GM10266 (cell line): ENCODE measurements around the gene ZSWIM4.

ENCODE experiments used
- DNase-seq: peaks from one replicate; pipeline ENCODE4 v3.0.0; 2012; ENCODE audit errors: extremely low spot score
- TF ChIP-seq, protein P1 (sequence below): IDR thresholded peaks from 2 replicates; pipeline ENCODE4 v1.5.1; 2012; ENCODE audit warnings: mild to moderate bottlenecking, low read depth; ENCODE audit not compliant: control insufficient read depth, insufficient read depth; ENCODE audit errors: missing control alignments

Gene ZSWIM4

DNA sequence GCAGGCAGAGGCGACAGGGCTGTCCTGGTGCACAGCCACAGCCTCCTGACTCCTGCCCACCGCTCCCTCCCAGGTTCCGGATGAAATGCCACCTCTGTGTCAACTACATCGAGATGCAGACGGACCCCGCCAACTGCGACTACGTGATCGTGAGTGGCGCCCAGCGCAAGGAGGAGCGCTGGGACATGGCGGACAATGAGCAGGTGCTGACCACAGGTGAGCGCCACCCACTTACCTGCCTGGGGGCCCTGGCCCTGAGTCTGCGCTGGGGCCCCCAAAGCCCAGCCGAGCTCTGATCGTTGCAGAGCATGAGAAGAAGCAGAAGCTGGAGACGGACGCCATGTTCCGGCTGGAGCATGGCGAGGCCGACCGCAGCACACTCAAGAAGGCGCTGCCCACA is 36.4 kb upstream of the ZSWIM4 start:
- TF ChIP-seq, protein P1, sequence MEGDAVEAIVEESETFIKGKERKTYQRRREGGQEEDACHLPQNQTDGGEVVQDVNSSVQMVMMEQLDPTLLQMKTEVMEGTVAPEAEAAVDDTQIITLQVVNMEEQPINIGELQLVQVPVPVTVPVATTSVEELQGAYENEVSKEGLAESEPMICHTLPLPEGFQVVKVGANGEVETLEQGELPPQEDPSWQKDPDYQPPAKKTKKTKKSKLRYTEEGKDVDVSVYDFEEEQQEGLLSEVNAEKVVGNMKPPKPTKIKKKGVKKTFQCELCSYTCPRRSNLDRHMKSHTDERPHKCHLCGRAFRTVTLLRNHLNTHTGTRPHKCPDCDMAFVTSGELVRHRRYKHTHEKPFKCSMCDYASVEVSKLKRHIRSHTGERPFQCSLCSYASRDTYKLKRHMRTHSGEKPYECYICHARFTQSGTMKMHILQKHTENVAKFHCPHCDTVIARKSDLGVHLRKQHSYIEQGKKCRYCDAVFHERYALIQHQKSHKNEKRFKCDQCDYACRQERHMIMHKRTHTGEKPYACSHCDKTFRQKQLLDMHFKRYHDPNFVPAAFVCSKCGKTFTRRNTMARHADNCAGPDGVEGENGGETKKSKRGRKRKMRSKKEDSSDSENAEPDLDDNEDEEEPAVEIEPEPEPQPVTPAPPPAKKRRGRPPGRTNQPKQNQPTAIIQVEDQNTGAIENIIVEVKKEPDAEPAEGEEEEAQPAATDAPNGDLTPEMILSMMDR = no peak
- no peak for DNase-seq

DNA sequence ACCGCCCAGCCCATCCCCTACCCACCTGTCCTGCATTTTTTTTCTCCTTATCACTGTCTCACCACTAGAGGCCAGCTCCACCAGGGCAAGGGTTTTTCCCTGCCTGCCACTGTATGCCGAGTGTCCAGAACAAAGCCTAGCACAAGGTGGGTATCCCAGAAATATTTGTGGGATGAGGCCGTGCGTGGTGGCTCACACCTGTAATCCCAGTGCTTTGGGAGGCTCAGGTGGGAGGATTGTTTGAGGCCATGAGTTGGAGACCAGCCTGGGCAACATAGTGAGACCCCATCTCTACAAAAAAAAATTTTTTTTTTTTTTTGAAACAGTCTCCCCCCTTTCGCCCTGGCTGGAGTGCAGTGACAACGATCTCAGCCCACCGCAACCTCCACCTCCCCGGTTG is 33.8 kb upstream of the ZSWIM4 start:
- TF ChIP-seq, protein P1 = no peak

DNA sequence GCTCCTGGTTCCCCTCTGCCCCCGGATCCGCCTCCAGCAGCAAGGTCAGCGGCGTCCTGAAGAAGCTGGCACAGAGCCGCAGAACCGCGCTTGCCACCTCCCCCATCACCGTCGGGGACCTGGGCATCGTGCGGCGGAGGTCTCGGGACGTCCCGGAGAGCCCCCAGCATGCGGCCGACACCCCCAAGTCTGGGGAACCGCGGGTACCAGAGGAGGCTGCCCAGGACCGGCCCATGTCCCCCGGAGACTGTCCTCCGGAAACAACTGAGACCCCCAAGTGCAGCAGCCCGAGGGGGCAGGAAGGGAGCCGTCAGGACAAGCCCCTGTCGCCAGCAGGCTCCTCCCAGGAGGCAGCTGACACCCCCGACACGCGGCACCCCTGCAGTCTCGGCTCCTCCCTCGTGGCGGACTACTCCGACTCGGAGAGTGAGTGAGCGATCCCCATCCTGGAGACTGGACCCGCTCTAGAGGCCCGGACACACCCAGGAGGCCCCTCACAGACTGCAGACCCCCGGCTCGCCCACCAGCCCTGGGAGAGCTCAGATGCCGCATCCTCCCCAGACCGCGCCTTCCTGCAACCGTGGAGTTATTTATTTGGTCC is 32.5 kb upstream of the ZSWIM4 start:
- TF ChIP-seq, protein P1 = no peak

More for the DNA sequence above, 33.8 kb upstream of the ZSWIM4 start:
- DNase-seq = no peak

DNA sequence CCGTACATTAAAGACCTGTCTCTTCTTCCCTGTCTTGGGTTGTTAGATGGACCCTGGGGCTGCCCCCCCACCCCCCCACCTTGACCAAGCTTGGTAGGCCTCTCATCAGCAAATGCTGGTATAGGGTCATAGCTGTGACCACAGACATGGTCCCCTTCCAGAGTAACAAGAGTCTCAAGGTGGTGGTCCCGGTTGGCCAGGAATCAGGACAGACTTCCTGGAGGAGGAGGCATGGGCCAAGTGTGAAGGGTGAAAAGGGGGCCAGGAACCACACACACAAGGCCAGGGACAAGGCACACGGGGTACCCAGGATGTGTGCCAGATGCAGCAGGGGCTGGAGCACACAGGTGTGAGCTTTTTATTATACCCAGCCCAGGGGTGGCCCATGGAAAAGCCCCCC is 32.0 kb upstream of the ZSWIM4 start:
- TF ChIP-seq, protein P1 = no peak
- no peak for DNase-seq

More for the DNA sequence above, 32.5 kb upstream of the ZSWIM4 start:
- no peak for DNase-seq

DNA sequence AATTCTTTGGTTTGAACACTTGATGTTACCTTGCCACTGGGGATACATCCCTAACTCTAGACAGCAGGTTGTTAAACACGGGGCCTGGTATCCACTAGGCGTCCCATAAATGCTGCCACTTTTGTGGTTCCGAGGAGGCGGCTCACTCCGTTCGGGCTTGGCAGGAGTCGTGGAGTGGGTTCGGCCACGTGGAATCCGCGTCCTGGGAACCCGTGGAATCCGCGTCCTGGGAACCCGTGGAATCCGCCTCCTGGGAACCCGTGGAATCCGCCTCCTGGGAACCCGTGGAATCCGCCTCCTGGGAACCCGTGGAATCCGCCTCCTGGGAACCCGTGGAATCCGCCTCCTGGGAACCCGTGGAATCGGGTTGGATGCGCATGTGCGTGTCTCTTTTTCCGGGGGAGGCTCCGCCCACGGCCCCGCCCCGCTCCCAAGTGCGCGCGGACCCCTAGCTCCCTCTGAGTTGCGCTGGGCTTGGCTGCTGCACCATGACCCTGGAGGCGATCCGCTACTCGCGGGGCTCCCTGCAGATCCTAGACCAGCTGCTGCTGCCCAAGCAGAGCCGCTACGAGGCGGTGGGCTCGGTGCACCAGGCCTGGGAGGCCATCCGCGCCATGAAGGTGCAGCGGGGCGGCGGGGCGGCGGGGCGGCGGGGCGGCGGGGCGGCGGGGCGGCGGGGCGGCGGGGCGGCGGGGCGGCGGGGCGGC is 31.0 kb upstream of the ZSWIM4 start, which contains the start of gene MRI1:
MRI1 (plus strand) TSS at position 422 of the 707 bp plus-strand sequence; CDS start at position 489, 67 bp downstream.
- peak; percentile 94 for DNase-seq
- TF ChIP-seq, protein P1 = no peak

DNA sequence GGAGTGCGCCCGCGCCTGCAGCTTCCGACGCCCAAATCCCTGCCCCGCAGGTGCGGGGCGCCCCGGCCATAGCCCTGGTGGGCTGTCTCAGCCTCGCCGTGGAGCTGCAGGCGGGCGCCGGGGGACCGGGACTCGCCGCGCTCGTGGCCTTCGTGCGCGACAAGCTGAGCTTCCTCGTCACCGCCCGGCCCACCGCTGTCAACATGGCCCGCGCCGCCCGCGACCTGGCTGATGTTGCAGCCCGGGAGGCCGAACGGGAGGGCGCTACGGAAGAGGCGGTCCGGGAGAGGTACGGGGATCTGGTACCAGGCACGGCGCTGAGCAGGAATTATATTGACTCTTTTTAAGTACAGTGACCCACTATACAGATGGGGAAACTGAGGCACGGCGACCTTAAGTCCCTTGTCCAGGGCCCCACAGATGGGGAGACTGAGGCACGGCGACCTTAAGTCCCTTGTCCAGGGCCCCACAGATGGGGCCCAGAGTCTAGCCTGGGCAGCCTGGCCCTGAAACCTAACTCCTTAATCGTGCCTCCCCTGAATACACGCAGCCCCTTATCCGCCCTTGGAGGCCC is 30.3 kb upstream of the ZSWIM4 start:
- TF ChIP-seq, protein P1 = no peak
- peak; percentile 67 for DNase-seq
